Activated CD4-positive, CD25-positive, alpha-beta regulatory T cell treated with anti-CD3 and anti-CD28 coated beads, Interleukin-2, amount 50 U/mL, for 72 hours (primary cell): ENCODE data around the gene MFSD8.
A peak's percentile ranks its signal among the peaks of the same experiment; 100 is the strongest.
"Not testable (repeated sequence)": the region's sequence is repeated elsewhere in the genome, so short reads cannot be mapped to it uniquely, and the experiment has no call there.

Experiments used
- DNase-seq: peaks from one replicate; pipeline ENCODE4 v3.0.0; 2021

Gene MFSD8

GRCh38 chr4:127965062-127965802 lies at the start of gene MFSD8, which contains the start of gene ABHD18:
Gene MFSD8 (minus strand): TSS chr4:127965173. CDS start chr4:127965133, 40 bp downstream.
Gene ABHD18 (plus strand): TSS chr4:127965406. CDS start chr4:127982956, 17,550 bp downstream.
- peak; percentile 99 for DNase-seq

GRCh38 chr4:128009428-128009827 lies 44.5 kb upstream of the MFSD8 start:
- DNase-seq, result no peak

GRCh38 chr4:128006592-128006991 lies 41.6 kb upstream of the MFSD8 start:
- DNase-seq, result no peak

GRCh38 chr4:127997534-127998388 lies 32.8 kb upstream of the MFSD8 start:
- DNase-seq, result no peak

- DNase-seq, result not testable (repeated sequence)
Measured at GRCh38 chr4:127996521-127996920, 31.5 kb upstream of the MFSD8 start.

- DNase-seq, result no peak
Measured at GRCh38 chr4:127995776-127996175, 30.8 kb upstream of the MFSD8 start.

GRCh38 chr4:127993151-127993550 lies 28.2 kb upstream of the MFSD8 start:
- no peak for DNase-seq

- no peak for DNase-seq
Measured at GRCh38 chr4:127988638-127989037, 23.7 kb upstream of the MFSD8 start.

- no peak for DNase-seq
Measured at GRCh38 chr4:127985989-127986388, 21.0 kb upstream of the MFSD8 start.

GRCh38 chr4:127982445-127982844 lies 17.5 kb upstream of the MFSD8 start:
- no peak for DNase-seq

- DNase-seq, result no peak
Measured at GRCh38 chr4:127978930-127979329, 14.0 kb upstream of the MFSD8 start.

GRCh38 chr4:127975121-127975770 lies 10.3 kb upstream of the MFSD8 start:
- no peak for DNase-seq

- not testable (repeated sequence) for DNase-seq
Measured at GRCh38 chr4:127970925-127971324, 6.0 kb upstream of the MFSD8 start.

- DNase-seq, result no peak
Measured at GRCh38 chr4:127968586-127968985, 3.6 kb upstream of the MFSD8 start.

- DNase-seq, result no peak
Measured at GRCh38 chr4:127967141-127967775, 2.3 kb upstream of the MFSD8 start.

- peak; percentile 70 for DNase-seq
Measured at GRCh38 chr4:127965803-127966175, 816 bp upstream of the MFSD8 start.

- DNase-seq, result not testable (repeated sequence)
Measured at GRCh38 chr4:127964426-127965061, 429 bp downstream of the MFSD8 start.

- DNase-seq, result not testable (repeated sequence)
Measured at GRCh38 chr4:127963633-127964398, 1.2 kb downstream of the MFSD8 start.

- no peak for DNase-seq
Measured at GRCh38 chr4:127959794-127960193, 5.2 kb downstream of the MFSD8 start.

- DNase-seq, result no peak
Measured at GRCh38 chr4:127957105-127957504, 7.9 kb downstream of the MFSD8 start.

- no peak for DNase-seq
Measured at GRCh38 chr4:127936974-127937373, 28.0 kb downstream of the MFSD8 start.

GRCh38 chr4:127931836-127932235 lies 33.1 kb downstream of the MFSD8 start:
- DNase-seq, result not testable (repeated sequence)
